HL-60 (cell line): ENCODE data around the gene LAMC1.

Experiments used
- DNase-seq, 2 experiments: peaks; one replicate each; pipeline ENCODE4 v3.0.0-alpha.2; 2010 to 2020; ENCODE audit warnings: low read depth in 1 of 2, low spot score in 1 of 2
- H3K27ac ChIP-seq: fragments of 250-450 bp; sonication (Bioruptor Pico); replicated peaks from 2 replicates; pipeline ENCODE4 v1.5.1; 2020; ENCODE audit warnings: mild to moderate bottlenecking, moderate library complexity
- H3K27me3 ChIP-seq: fragments of 250-450 bp; sonication (Bioruptor Pico); 2 replicates; pipeline ENCODE4 v1.5.1; 2021; ENCODE audit warnings: mild to moderate bottlenecking, moderate library complexity; ENCODE audit not compliant: insufficient read depth, poor library complexity, severe bottlenecking
- H3K4me3 ChIP-seq: replicated peaks from 2 replicates; pipeline ENCODE4 v1.5.1; 2011; ENCODE audit warnings: mild to moderate bottlenecking, control low read depth, low read length; ENCODE audit not compliant: insufficient read depth
- CTCF ChIP-seq: IDR thresholded peaks from one replicate; pipeline ENCODE4 v1.5.1; 2011; ENCODE audit warnings: low read length, control low read depth, inconsistent platforms; ENCODE audit not compliant: insufficient read depth
- GABPA ChIP-seq: IDR thresholded peaks from 2 replicates; pipeline ENCODE4 v1.6.1; 2012; ENCODE audit warnings: low read depth
- POLR2AphosphoS5 ChIP-seq: IDR thresholded peaks from 2 replicates; pipeline ENCODE4 v1.6.1; 2012; ENCODE audit warnings: low read depth
- REST ChIP-seq: IDR thresholded peaks from 2 replicates; pipeline ENCODE4 v1.6.1; 2012; ENCODE audit warnings: low read depth; ENCODE audit not compliant: insufficient replicate concordance
- SPI1 ChIP-seq: IDR thresholded peaks from 2 replicates; pipeline ENCODE4 v1.6.1; 2012; ENCODE audit warnings: low read depth, mild to moderate bottlenecking, borderline replicate concordance

The LAMC1 gene

GRCh38 chr1:183121609-183122008 lies 98.4 kb downstream of the LAMC1 start:
- no peak for DNase-seq
- no peak overlapping the region for H3K4me3 ChIP-seq
- TF ChIP-seq SPI1 (no peak), POLR2AphosphoS5 (no peak), CTCF (no peak), REST (no peak), GABPA (no peak)
- peaks cover 2% of the 10 kb centered on the region for H3K27me3 ChIP-seq
- no peak overlapping the region for H3K27ac ChIP-seq

DNA sequence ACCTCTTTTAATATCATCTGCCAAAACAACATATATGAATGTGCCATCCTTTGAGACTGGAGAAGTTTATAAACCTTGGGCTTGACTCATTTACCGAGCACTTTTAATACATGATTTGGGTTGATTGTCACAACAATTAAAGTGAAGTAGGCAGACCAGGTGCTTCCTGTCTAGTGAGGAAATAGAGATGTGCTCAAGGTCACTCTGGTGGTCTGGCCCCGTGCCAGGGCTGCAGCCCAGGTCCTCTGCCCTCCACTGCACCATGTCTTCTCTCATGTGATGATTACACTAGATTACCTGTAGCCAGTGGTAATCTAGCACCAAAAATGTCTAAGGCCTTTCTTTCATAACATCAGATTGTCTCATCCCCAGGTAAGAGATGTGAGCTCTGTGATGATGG lies 101.0 kb downstream of the LAMC1 start:
- TF ChIP-seq CTCF (no peak), REST (no peak), GABPA (no peak), POLR2AphosphoS5 (peak; percentile 45; the same call in 1 of the 2 replicates)
- DNase-seq, result no peak
- no peak overlapping the region for H3K27ac ChIP-seq
- H3K27me3 ChIP-seq, result peaks cover 2% of the 10 kb centered on the region
- H3K4me3 ChIP-seq, result no peak overlapping the region

GRCh38 chr1:183125279-183125999 lies 102.2 kb downstream of the LAMC1 start:
- no peak for DNase-seq
- H3K27me3 ChIP-seq, result peaks cover 2% of the 10 kb centered on the region
- TF ChIP-seq SPI1, result no peak
- no peak for TF ChIP-seq POLR2AphosphoS5
- no peak for TF ChIP-seq REST
- TF ChIP-seq GABPA, result no peak
- no peak for TF ChIP-seq CTCF
- no peak overlapping the region for H3K4me3 ChIP-seq
- no peak overlapping the region for H3K27ac ChIP-seq
